Measurements from ENCODE around the gene ABHD12. TPM values are rescaled to one million over a fixed set of nuclear protein-coding genes. Genes with fewer than 3 reads are reported as not detected.

Gene ABHD12
- total RNA-seq, 1 experiment from 2014 or later: 40.6 TPM

DNA sequence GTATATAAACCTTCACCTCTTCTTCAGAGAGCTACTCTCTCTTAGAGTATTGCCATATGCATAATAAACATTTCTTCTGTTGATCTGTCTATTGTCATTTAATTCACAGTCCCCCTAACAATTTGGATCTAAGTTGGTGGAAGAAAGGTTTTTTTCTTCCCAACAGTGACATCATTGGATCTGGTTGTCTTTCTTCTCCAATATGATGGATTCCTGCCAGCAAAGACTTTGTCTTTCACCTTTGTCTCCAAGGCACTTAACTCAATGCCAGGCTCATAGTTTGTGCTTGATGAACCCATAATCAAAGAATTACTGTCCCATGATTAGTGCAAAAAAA is 39.6 kb downstream of the ABHD12 start:
- ChIA-PET CTCF (no interaction called here), POLR2A (ENCODE audit: low non-redundant PET) (no interaction called here)
- Histone ChIP-seq H3K4me3 (ENCODE audit: low read depth, low read length, poor library complexity, severe bottlenecking) (no peak overlapping the region), H3K36me3 (ENCODE audit: insufficient read depth, low read length, poor library complexity, severe bottlenecking) (no peaks in the 10 kb centered on the region), H3K27me3 (replicated peaks; ENCODE audit: insufficient read depth, low read depth, low read length, poor library complexity) (no peaks in the 10 kb centered on the region), H3K9me3 (ENCODE audit: low read depth, low read length, poor library complexity, severe bottlenecking) (no peaks in the 10 kb centered on the region), H3K4me1 (ENCODE audit: insufficient read depth, low read length, poor library complexity, severe bottlenecking) (no peaks in the 10 kb centered on the region), H3K27ac (ENCODE audit: low read depth, low read length, poor library complexity, severe bottlenecking) (no peak overlapping the region)
- no peak for TF ChIP-seq EZH2 (IDR thresholded peaks at IDR 0.05; ENCODE audit: borderline replicate concordance, low read depth, low read length, poor library complexity, severe bottlenecking)
- TF ChIP-seq, protein P1, sequence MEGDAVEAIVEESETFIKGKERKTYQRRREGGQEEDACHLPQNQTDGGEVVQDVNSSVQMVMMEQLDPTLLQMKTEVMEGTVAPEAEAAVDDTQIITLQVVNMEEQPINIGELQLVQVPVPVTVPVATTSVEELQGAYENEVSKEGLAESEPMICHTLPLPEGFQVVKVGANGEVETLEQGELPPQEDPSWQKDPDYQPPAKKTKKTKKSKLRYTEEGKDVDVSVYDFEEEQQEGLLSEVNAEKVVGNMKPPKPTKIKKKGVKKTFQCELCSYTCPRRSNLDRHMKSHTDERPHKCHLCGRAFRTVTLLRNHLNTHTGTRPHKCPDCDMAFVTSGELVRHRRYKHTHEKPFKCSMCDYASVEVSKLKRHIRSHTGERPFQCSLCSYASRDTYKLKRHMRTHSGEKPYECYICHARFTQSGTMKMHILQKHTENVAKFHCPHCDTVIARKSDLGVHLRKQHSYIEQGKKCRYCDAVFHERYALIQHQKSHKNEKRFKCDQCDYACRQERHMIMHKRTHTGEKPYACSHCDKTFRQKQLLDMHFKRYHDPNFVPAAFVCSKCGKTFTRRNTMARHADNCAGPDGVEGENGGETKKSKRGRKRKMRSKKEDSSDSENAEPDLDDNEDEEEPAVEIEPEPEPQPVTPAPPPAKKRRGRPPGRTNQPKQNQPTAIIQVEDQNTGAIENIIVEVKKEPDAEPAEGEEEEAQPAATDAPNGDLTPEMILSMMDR (conservative IDR thresholded peaks at IDR 0.05; ENCODE audit: low read depth, low read length): no peak
- DNase-seq (ENCODE audit: low spot score): no peak
- no TSS peak for BruUV-seq (replicated peaks)
- intact Hi-C loops (cut with micrococcal nuclease; ENCODE audit: unreplicated experiment): no loop called here

DNA sequence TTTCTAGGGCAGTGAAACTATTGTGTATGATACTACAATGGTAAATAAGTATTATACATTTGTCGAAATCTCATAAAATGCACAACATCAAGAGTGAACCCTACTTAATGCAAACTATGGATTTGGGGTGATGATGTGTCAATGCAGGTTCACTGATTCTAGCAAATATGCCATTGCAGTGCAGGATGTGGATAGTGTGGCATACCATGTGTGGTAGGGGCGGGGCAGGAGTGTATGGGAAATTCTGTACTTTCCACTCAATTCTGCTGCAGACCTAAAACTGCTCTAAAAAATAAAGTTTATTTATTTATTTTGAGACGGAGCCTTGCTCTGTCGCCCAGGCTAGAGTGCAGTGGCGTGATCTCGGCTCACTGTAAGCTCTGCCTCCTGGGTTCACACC is 44.3 kb downstream of the ABHD12 start:
- CTCF ChIA-PET: no interaction called here
- TF ChIP-seq, protein P1 (conservative IDR thresholded peaks at IDR 0.05; ENCODE audit: low read depth, low read length): no peak
- no peak for TF ChIP-seq EZH2 (IDR thresholded peaks at IDR 0.05; ENCODE audit: borderline replicate concordance, low read depth, low read length, poor library complexity, severe bottlenecking)
- no peak for DNase-seq (ENCODE audit: low spot score)
- Histone ChIP-seq H3K27ac (ENCODE audit: low read depth, low read length, poor library complexity, severe bottlenecking) (no peak overlapping the region), H3K27me3 (replicated peaks; ENCODE audit: insufficient read depth, low read depth, low read length, poor library complexity) (no peaks in the 10 kb centered on the region), H3K36me3 (ENCODE audit: insufficient read depth, low read length, poor library complexity, severe bottlenecking) (no peaks in the 10 kb centered on the region), H3K4me3 (ENCODE audit: low read depth, low read length, poor library complexity, severe bottlenecking) (no peak overlapping the region), H3K4me1 (ENCODE audit: insufficient read depth, low read length, poor library complexity, severe bottlenecking) (no peaks in the 10 kb centered on the region), H3K9me3 (ENCODE audit: low read depth, low read length, poor library complexity, severe bottlenecking) (no peaks in the 10 kb centered on the region)
- intact Hi-C loops (cut with micrococcal nuclease; ENCODE audit: unreplicated experiment): no loop called here
- no TSS peak for BruUV-seq (replicated peaks)
- POLR2A ChIA-PET (ENCODE audit: low non-redundant PET): no interaction called here

DNA sequence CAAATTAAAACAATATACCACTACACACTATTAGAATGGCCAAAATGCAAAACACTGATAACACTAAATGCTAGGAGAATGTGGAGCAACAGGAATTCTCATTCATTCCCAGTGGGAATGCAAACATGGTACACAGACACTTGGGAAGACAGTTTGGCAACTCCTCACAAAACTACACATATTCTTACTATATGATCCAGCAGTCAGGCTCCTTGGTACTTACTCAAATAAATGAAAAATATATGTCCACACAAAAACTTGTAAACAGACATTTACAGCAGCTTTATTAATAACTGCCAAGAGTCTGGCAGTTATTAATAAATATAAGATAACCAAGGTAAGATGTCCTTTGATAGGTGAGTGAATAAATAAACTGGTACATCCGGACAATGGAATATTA is 44.9 kb downstream of the ABHD12 start:
- no peak for TF ChIP-seq EZH2 (IDR thresholded peaks at IDR 0.05; ENCODE audit: borderline replicate concordance, low read depth, low read length, poor library complexity, severe bottlenecking)
- TF ChIP-seq, protein P1 (conservative IDR thresholded peaks at IDR 0.05; ENCODE audit: low read depth, low read length): no peak
- intact Hi-C loops (cut with micrococcal nuclease; ENCODE audit: unreplicated experiment): no loop called here

More for the DNA sequence above, 44.9 kb downstream of the ABHD12 start:
- POLR2A ChIA-PET (ENCODE audit: low non-redundant PET): no interaction called here
- H3K4me1 ChIP-seq (ENCODE audit: insufficient read depth, low read length, poor library complexity, severe bottlenecking): no peaks in the 10 kb centered on the region
- H3K27me3 ChIP-seq (replicated peaks; ENCODE audit: insufficient read depth, low read depth, low read length, poor library complexity): no peaks in the 10 kb centered on the region
- H3K36me3 ChIP-seq (ENCODE audit: insufficient read depth, low read length, poor library complexity, severe bottlenecking): no peaks in the 10 kb centered on the region
- no TSS peak for BruUV-seq (replicated peaks)
- CTCF ChIA-PET: no interaction called here
- H3K9me3 ChIP-seq (ENCODE audit: low read depth, low read length, poor library complexity, severe bottlenecking): no peaks in the 10 kb centered on the region
- no peak for DNase-seq (ENCODE audit: low spot score)
- H3K4me3 ChIP-seq (ENCODE audit: low read depth, low read length, poor library complexity, severe bottlenecking): no peak overlapping the region
- no peak overlapping the region for H3K27ac ChIP-seq (ENCODE audit: low read depth, low read length, poor library complexity, severe bottlenecking)

Data from A673 (cell line).